GM18870 (cell line): ENCODE data around the gene C1orf167.

Experiments
- ATAC-seq: cut with Tn5 transposase; IDR thresholded peaks from one replicate; pipeline ENCODE4 v1.9.1; 2021; ENCODE audit warnings: moderate library complexity; ENCODE audit not compliant: unreplicated experiment

C1orf167 gene

DNA sequence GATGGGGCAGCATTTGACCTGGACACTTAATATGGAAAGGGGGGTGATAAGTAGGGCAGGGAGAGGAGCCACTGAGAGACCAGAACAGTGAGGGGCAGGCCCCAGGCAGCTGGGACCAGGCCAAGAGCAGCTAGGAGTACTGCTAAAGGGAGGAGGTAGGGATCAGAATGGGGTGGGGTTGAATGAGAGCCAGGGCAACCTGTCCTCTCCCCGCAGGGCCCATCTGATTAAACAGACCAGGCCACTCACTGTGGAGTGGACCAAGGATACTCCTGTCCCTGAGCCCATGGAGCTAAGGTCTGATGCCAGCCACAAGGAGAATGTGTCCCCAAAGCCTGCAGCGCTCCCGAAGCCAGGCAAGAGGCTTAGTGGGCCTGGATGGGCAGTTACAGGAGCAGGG lies 2.1 kb downstream of the C1orf167 start:
- no peak for ATAC-seq

DNA sequence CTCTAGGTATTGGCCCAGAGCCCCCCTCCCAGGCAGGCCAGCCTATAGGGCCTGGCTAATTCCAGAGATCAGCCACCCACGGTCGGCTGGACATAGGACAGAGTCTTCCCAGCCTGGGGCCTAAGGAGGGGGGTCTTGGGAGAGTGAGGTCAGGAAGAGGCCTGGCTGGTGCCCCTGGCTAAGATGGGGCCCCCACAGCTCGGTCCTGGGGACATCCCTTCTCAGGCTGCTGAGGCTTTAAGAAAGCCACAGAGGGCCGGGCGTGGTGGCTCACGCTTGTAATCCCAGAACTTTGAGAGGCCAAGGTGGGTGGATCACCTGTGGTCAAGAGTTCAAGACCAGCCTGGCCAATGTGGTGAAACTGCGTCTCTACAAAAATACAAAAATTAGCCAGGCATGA lies 2.5 kb downstream of the C1orf167 start:
- ATAC-seq, result no peak

DNA sequence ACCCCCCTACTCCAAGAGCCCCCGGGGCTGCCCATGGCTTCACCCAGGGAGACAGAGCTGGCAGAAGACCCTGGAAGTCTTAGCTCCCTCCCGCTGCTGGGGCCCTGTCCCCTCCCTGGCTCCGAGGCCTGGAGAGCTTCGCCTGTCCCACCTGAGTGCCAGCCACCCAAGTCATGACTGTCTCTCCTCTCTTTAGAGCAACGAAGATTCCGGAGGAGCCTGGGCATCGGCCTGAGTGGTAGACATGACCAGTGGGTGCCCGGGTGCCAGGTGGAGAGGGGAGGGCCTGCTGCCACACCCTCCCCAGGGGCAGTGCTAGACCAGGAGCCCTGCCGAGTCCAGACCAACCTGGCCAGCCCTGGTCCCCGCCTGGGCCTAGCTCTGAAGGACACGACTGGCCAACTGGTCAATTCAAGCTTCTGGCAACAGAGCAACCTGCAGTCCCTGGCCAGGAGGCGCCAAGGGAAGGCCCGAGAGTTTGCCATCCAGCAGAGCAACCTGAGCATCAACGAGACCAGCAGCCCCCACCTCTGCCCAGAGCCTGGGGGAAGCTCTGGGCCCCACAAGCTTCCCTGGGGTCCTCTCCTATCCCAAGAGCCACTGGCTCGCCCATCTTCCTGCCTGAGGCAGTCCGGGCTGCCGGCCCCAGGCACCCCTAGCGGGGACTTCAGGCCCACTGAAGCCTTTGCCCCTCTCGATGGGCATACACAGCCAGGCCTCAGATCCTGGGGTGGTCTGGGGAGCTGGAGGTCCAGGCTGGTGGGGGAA lies 3.9 kb downstream of the C1orf167 start:
- ATAC-seq, result no peak

DNA sequence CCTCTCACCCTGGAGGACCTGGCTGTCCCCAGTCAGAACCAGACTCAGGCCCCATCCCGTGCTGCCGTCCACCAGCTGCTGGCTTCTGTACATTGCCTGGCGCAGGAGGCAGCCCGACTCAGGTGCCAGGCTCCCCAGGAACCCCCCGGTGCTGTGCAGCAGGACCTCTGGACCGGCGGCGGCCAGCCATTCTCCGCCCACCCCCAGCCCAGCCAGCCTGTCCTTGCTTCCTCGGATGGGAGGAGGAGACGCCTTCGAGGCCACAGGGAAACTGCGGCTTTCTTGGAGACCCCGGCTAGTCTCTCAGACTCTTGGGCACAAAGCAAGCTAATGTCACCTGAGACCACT lies 4.4 kb downstream of the C1orf167 start:
- no peak for ATAC-seq

DNA sequence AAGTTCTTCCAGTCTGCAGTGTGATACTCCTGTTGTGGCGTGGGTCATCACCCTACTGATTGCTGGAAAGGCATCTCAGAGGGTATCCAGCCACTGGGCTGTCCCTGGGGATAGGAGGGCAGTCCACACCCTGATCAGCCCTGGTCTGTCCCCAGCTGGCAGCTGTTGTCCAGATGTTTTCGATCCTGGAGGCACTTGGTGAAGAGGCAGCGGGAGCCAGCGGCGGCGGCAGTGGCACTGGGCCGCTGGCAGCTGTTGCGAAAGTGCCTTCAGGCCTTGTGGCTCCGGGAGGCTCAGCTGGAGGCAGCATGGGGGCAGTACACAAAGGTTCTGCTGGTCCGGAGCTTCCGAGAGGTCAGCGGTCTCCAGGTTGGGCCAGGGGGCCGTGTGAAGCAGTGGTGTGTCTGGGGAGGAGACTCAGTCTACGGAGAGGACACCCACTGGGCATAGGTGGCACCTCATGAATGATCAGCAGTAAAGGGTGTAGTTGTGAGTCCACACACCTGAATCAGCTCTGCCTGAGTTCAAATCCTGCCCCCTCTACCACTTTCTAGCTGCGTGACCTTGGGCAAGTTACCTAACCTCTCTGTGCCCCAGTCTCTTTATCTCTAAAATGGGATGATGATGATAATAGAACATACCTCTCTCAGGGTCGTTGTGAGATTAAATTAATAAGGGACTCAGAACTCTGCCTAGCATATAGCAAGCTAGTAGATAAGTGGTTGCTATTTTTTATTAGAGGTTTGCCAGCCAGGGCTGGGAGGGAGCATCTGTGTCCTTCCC lies 6.1 kb downstream of the C1orf167 start:
- no peak for ATAC-seq

DNA sequence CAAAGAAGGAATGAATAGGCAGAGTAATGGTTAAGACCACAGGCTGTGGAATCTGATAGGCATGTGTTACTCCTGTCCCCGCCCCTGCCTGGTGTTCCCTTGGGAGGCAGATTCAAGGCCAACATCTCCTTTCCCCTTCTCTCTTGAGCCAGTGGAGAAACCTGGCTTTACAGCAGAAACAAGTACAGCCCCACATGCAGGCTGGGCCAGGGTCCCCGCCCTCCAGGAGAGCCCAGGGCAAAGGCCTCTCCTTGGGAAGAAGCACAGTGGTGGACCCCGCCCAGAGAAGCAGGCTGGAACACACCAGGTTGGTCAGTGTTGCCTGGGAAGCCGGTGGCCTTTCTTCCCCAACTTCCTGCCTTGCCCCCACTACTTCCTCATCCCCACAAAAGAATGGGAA lies 6.8 kb downstream of the C1orf167 start:
- no peak for ATAC-seq

DNA sequence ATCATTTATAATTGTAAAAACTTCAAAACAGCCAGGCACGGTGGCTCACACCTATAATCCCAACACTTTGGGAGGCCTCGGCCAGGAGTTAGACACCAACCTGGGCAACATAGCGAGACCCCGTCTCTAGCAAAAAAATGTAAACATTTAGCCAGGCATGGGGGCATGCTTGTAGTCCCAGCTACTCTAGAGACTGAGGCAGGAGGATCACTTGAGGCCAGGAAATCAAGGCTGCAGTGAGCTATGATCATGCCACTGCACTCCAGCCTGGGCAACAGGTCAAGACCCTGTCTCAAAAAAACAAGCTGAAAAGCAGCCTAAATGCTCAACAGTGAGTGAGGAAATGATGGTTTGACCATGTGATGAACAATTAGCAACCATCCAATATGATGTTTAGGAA lies 7.3 kb downstream of the C1orf167 start:
- ATAC-seq, result no peak

DNA sequence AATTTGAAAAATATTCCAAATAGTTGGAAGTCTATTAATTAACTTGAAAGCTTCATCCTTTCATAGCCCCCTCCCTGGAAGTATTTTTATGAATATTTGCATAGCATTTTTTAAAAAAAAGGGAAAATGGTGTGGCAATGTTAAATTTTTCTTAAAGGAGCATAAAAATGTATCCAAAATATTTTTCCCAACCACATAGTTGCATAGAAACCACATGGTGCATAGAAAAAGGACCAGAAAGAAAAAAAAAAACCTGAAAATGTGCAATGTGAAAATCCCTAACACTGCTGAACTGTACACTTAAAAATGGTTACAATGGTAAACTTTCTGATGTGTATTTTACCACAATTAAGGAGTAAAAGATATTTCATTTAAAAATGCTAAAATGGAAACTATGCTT lies 8.0 kb downstream of the C1orf167 start:
- no peak for ATAC-seq

DNA sequence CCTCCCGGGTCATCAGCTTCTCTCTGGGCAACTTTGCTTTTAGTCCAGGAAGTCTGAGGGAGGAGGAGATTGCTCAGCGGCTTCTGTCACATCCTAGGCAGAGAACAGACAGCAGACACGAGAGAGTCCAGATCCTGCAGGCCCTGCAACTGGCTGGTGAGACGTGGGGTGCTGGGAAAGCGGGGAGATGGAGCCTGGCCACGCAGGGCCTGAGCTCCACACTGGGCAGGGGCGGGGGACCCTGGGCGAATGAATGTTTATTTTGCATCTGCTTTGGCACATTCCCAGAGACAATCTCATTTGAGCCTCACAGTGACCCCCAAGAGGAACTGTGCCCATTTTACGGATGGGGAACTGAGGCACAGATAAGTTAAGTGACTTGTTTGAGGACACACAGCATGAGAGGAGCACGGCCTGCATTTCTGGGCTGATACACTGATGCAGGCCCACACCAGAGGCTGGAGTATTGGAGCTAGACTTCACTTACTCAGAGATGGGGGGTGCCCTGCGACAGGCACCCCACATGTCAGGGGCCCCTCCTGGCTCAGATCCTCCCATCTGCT lies 9.6 kb downstream of the C1orf167 start:
- ATAC-seq, result no peak

DNA sequence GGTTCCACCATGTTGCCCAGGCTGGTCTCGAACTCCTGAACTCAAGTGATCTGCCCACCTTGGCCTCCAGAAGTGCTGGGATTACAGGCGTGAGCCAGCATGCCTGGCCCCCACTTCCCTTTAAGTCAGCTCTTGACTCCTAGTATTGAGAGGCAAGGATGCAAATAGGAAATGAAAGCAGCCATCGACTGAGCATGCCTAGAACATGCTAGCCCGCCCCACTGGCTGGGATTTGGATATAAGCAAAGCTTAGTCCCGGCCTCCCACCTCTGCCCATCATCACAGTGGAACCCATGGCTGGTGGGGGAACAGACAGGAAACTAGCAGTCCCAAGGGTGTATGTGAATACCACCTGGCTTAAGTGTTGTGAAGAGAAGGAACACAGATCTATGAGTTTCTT lies 10.5 kb downstream of the C1orf167 start:
- no peak for ATAC-seq

DNA sequence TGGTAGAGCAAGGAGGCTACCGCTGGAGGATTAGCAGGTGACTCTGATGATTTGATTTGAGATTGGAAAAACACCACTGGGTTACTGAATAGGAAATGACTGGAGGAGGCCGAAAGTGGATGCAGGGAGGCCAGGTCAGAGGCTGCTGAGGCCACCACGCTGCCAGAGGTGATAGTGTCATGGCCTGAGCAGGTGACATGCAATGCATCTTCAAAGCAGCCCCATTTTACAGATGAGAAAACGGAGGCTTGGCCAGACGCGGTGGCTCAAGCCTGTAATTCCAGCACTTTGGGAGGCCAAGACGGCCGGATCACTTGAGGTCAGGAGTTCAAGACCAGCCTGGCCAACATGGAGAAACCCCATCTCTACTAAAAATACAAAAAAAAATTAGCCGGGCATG lies 12.8 kb downstream of the C1orf167 start:
- no peak for ATAC-seq

DNA sequence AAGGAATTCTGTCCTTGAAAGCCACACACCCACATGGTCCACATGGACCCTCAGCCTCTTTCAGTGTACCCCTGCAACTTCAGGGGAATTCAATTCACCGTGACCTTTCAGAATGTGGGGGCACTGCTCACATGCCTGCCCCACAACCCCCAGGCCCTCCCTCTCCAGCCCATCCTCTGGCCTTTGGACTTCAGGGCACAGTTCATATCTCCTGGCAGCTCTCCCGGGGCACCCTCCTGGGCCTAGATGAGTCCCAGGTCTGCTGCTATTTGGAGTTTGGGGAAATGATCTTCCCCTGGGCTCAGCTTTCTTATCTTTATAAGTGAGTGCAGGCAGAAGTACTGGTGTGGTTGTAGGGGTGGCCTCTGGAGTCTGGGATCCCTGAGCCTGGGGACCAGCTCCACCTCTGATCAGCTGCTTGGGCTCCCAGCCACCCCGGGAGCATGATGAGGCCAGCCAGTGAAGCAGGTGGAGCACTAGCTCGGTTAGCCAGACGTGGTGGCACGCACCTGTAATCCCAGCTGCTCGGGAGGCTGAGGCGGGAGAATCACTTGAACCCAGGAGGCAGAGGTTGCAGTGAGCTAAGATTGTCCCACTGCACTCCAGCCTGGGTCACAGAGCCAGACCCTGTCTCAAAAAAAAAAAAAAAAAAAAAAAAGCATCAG lies 15.8 kb downstream of the C1orf167 start:
- no peak for ATAC-seq

DNA sequence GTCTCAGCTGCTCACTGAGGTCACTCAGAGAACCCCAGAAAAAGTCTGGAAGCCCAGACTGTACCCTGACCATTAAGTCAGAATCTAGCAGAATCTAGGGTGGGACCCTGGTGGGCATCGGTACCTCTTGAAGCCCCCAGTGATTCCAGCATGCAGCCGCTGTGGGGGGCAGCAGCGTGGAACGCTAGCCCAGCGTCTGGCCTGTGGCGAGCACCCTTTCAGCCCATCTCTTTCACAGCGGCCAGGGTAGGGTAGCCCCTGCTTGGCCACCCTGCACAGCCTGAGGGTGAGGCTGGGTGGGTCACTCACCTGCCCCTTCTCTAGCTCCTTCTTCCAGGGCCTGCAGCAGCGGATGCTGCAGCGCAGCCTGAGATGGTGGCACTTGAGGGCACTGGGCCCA lies 16.3 kb downstream of the C1orf167 start:
- ATAC-seq, result no peak

DNA sequence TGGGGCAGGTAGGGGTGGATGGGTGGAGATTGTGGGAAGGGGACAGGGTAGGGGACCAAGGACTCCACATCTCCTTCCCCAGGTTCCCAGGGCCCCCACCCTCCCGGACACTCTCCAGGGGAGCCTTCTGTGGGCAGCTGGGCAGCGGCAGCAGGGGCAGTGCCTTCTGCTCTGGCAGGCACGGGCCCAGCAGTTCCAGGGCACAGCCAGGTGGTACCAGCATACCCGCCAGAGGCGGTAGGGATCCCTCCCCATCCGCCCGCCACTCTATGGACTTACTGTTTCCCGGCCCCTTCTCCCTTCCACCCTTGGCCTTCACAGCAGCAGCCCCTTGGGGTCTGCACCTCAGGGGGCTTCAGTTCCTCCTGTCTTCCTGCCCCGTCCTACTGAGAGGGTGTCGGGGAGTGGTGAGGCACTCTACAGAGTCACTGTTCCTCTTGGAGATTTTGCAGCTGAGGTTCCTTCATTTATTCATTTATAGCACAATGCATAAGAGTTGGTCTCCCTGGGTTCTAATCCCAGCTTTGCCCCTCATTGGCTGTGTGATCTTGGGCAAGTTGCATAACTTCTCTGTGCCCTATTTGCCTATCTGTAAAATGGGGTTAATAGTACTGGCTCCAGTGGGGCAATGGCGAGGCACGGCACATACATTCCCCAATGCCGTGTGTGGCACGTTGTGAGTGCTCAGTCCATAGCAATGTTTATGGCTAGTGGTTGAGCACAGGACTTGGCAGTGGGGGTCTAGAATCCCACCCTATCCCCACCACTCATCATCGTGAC lies 17.0 kb downstream of the C1orf167 start:
- no peak for ATAC-seq

DNA sequence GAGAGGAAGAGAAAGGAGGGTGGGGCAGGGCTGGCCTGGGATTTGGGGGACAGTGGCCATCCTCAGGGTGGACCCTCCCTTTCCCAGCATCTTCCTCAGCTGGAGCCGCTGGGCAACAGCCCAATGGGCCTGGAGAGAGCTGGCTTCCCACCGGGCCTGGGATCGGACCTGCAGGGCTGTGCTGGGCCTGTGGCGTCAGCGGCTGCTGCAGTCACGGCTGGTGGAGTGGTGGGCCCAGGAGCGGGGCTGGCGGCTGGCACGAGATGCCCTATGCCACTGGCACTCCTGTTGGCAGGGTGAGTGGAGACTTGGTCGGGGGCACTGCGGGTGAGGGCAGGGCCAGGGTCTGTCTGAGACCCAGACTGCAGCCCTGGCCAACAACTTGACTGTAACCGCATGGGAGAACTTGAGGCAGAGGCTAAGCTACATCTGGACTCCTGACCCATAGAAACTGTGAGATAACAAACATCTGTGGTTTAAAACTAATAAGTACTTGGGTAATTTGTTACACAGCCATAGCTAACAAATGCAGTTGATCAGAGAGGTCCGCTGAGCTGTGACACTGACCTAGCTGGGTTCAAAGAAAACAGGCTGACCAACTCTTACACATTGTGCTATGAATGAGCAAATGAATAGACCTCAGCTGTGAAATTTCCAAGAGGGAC lies 17.9 kb downstream of the C1orf167 start:
- ATAC-seq, result no peak

DNA sequence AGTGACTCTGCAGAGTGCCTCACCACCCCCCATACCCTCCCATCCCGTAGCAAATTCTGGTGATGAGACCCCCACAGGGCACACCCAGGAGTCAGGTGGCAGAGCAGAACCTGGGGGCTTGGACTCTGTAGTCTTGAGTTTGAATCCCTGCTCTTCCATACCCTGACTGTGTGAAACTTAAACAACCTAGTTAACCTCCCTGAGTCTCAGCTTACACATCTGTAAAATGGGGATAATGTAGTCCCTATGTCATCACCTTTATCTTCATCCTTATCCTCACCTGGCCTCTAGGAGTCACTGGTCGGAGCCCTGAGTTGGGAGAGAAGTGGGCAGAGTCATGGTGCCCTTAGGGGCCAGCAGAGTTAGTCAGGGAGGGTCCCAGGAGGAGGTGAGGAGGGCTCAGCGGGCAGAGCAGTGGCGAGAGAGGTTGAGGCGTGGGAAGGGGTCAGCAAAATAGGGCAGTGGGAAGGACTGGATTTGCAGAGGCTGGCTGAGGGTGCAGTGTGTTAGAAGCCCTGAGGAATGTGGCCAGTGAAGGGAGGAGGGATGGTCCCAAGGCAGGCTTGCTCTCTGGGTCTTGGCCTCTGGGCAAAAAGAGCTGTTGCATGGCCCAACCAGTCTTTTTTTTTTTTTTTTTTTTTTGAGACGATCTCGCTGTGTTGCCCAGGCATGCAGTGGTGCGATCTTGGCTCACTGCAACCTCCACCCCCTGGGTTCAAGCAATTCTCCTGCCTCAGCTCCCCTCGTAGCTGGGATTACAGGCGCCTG lies 18.6 kb downstream of the C1orf167 start:
- ATAC-seq, result no peak

DNA sequence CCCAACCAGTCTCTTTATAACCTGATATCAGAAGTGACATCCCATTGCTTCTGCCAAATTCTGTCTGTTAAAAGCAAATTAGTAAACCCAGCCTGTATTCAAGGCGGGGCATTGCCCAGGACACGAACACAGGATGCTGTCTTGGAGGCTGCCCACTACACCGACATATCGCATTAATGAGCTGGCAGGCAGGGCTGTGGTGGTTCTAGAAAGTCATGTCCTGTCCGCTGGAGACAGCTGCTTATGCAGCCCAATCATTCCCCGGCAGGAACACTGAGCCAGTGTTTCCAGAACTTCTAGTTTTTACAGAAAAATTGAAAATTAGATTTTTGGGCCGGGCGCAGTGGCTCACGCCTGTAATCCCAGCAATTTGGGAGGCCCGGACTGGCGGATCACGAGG lies 19.3 kb downstream of the C1orf167 start:
- no peak for ATAC-seq

DNA sequence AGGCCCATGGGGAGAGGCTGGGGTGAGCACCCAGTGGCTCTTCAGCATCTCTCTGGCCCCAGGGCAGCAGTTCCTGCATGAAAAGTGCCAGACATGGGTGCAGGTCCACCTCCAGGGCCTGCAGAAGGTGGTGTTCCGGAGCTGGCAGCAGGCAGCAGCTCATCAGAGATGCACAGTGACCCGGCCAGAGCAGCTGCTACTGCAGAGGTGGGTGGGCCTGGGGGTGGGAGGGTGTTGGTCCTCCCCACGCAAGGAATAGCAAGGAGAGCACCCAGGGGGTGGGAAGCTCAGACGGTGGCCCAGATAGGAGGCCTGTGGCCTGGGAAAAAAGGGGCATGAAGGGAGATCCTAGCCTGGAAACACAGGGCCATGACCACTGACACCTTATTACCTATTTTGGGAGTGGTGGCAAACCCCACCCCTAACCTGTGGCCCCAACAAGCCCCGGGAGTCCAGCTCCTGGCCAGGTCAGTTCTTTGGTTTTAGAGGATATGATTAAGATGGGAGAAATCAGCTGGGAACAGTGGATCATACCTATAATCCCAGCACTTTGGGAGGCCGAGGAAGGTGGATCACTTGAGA lies 20.2 kb downstream of the C1orf167 start:
- ATAC-seq, result no peak

DNA sequence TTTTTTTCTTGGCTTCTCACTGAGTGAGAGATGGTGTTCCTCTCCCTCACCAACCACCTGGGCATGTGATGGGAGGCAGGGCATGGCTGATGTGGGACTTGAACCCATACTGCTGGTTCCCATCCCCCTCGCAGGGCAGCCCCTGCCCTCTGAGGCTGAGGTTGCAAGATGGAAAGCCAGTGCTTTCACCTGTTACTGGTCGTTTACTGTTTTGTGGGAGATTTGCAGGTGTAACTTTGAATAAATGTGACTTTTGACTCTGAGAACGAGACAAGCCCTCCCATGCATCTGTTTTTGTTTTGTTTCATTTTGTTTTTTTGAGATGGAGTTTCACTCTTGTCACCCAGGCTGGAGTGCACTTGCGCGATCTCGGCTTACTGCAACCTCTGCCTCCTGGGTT lies 21.6 kb downstream of the C1orf167 start:
- no peak for ATAC-seq
